Ascending aorta (tissue), 2 donors: ENCODE results near the gene HMGB4. TPM values are rescaled to one million over a fixed set of nuclear protein-coding genes. Genes with fewer than 3 reads are reported as not detected.

Experiments used
- DNase-seq, 2 donors: peaks; one replicate each; pipeline ENCODE4 v3.0.0-alpha.2; 2019; ENCODE audit warnings: low spot score in 2 of 2
- H3K27ac ChIP-seq, 2 donors: fragments of 200-600 bp; sonication (generic); one replicate each; pipeline ENCODE4 v1.5.1; 2016 to 2017; ENCODE audit warnings: mild to moderate bottlenecking in 1 of 2
- H3K27me3 ChIP-seq: fragments of 200-600 bp; sonication (generic); one replicate; pipeline ENCODE4 v1.5.1; 2017
- H3K36me3 ChIP-seq, 2 donors: fragments of 200-600 bp; sonication (generic); one replicate each; pipeline ENCODE4 v1.5.1; 2016
- H3K4me1 ChIP-seq, 2 donors: fragments of 200-600 bp; sonication (generic); one replicate each; pipeline ENCODE4 v1.5.1; 2016 to 2017; ENCODE audit warnings: mild to moderate bottlenecking in 1 of 2
- H3K4me3 ChIP-seq, 2 donors: fragments of 200-600 bp; sonication (generic); one replicate each; pipeline ENCODE4 v1.5.1; 2016 to 2017; ENCODE audit warnings: mild to moderate bottlenecking in 1 of 2
- H3K9me3 ChIP-seq, 2 donors: fragments of 200-600 bp; sonication (generic); one replicate each; pipeline ENCODE4 v1.5.1; 2016
- intact Hi-C: fragments of 100-400 bp; cut with DNase I; formaldehyde crosslinking; loops from one replicate; pipeline ENCODE4 v1.15.1; 2023
- total RNA-seq: library from RNA; depleted of rRNA; stranded (reverse); fragments of >200 nt; gene quantifications from one replicate; pipeline ENCODE4 v1.1.0, GENCODE V29; 2016
- TF ChIP-seq, protein P1 (sequence below), 3 experiments: fragments of 200-600 bp in 2 of 3; fragments of 450-650 bp in 1 of 3; sonication (generic) in 2 of 3; IDR thresholded peaks; one replicate each; pipeline ENCODE4 v1.5.1; 2016 to 2019; ENCODE audit warnings: antibody characterized with exemption in 3 of 3, mild to moderate bottlenecking in 1 of 3, moderate library complexity in 1 of 3

The HMGB4 gene
- total RNA-seq, 1 donor from 2014 or later, result not detected

DNA sequence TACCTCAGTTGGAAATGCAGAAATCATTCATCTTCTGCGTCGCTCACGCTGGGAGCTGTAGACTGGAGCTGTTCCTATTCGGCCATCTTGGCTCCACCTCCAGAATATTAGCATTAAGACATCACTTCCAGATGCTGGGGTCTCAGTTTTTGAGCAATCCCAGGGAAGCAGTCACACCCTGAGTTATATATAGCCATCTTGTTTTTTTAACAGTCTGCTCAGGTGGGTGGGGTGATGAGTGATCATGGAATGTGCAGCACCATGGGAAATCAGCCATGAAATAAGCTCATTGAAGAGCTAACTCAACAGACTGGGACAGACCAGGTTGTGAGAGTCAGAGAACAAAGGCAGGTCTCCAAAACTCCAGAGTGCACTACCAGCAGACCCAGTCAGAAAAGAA, 27.0 kb upstream of the HMGB4 start:
- H3K27me3 ChIP-seq, result no peaks in the 10 kb centered on the region
- H3K4me3 ChIP-seq, result no peak overlapping the region
- TF ChIP-seq, protein P1, sequence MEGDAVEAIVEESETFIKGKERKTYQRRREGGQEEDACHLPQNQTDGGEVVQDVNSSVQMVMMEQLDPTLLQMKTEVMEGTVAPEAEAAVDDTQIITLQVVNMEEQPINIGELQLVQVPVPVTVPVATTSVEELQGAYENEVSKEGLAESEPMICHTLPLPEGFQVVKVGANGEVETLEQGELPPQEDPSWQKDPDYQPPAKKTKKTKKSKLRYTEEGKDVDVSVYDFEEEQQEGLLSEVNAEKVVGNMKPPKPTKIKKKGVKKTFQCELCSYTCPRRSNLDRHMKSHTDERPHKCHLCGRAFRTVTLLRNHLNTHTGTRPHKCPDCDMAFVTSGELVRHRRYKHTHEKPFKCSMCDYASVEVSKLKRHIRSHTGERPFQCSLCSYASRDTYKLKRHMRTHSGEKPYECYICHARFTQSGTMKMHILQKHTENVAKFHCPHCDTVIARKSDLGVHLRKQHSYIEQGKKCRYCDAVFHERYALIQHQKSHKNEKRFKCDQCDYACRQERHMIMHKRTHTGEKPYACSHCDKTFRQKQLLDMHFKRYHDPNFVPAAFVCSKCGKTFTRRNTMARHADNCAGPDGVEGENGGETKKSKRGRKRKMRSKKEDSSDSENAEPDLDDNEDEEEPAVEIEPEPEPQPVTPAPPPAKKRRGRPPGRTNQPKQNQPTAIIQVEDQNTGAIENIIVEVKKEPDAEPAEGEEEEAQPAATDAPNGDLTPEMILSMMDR (IDR thresholded peaks at IDR 0.05), result no peak
- H3K9me3 ChIP-seq, result no peaks in the 10 kb centered on the region
- peak in 1 of 2 donors; percentile 15 for DNase-seq
- intact Hi-C loops, result no loop called here
- H3K4me1 ChIP-seq, result no peaks in the 10 kb centered on the region
- H3K27ac ChIP-seq, result no peak overlapping the region
- H3K36me3 ChIP-seq, result no peaks in the 10 kb centered on the region

DNA sequence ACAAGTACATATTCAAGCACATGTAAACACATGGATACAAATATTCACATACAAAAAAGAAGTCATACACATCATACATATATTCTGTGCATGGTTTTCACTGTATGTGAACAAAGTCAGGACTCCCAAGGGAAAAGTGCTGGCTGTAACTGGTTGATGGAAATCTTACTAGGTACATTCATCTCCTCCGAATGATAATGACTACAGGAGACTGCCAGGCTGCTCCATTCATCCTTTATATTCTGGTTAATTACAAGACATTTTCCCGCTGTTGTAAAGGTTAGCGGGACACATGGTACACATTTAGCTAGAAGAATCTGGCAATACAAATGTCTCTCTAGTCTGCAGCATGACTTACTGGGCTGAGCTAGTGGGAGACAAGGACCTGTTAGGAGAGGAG, 26.2 kb upstream of the HMGB4 start:
- peak in 1 of 2 donors; percentile 9 for DNase-seq
- intact Hi-C loops, result no loop called here

DNA sequence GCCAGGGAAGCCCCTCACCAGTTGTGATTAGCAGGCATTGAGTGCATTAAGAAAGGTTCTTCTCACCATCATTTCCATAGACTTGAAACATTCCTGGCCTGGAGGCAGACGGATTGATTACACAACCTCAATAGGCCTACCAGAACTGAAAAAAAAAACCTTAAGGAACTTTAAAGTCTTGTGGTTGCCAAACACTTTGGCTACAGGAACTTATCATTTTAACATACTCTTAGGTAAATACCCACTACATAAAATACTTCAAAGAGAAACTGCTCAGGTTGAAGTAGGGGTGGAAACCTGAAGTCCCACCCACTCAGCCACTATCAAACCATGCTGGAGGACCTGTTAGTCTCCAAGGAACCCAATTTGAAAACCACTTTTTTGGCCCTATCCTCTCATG, 22.4 kb upstream of the HMGB4 start:
- TF ChIP-seq, protein P1 (IDR thresholded peaks at IDR 0.05), result no peak
- H3K27me3 ChIP-seq, result no peaks in the 10 kb centered on the region
- no peaks in the 10 kb centered on the region for H3K4me1 ChIP-seq
- H3K27ac ChIP-seq, result no peak overlapping the region
- H3K4me3 ChIP-seq, result no peak overlapping the region
- peak in 1 of 2 donors; percentile 37 for DNase-seq
- no peaks in the 10 kb centered on the region for H3K36me3 ChIP-seq
- intact Hi-C loops, result no loop called here
- H3K9me3 ChIP-seq, result no peaks in the 10 kb centered on the region

More for the DNA sequence above, 26.2 kb upstream of the HMGB4 start:
- H3K4me1 ChIP-seq, result no peaks in the 10 kb centered on the region
- no peak overlapping the region for H3K27ac ChIP-seq
- no peaks in the 10 kb centered on the region for H3K9me3 ChIP-seq
- H3K4me3 ChIP-seq, result no peak overlapping the region
- TF ChIP-seq, protein P1 (IDR thresholded peaks at IDR 0.05), result no peak
- no peaks in the 10 kb centered on the region for H3K27me3 ChIP-seq
- no peaks in the 10 kb centered on the region for H3K36me3 ChIP-seq

DNA sequence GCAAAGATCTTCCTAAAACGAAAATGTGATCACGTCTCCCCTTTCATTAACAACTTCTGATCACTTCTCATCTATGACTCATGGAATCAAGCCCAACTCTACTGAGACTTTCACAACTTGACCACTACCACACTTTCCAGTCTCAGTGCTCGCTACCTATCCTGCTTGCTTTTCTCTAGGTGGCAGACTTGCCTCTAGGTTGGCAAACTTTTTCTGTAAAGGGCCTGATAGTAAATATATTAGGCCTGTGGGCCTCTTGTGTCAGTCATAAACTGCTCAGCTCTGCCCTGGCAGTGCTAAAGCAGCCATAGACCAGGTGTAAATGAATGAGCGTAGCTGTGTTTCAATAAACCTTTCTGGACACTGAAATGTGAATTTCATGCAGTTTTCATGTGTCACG, 21.5 kb upstream of the HMGB4 start:
- Histone ChIP-seq H3K36me3 (no peaks in the 10 kb centered on the region), H3K27ac (no peak overlapping the region), H3K27me3 (no peaks in the 10 kb centered on the region), H3K4me1 (no peaks in the 10 kb centered on the region), H3K4me3 (no peak overlapping the region), H3K9me3 (no peaks in the 10 kb centered on the region)
- TF ChIP-seq, protein P1 (IDR thresholded peaks at IDR 0.05), result peak in 1 of 3 experiments; percentile 22
- intact Hi-C loops, result no loop called here
- DNase-seq, result peak in 1 of 2 donors; percentile 52

DNA sequence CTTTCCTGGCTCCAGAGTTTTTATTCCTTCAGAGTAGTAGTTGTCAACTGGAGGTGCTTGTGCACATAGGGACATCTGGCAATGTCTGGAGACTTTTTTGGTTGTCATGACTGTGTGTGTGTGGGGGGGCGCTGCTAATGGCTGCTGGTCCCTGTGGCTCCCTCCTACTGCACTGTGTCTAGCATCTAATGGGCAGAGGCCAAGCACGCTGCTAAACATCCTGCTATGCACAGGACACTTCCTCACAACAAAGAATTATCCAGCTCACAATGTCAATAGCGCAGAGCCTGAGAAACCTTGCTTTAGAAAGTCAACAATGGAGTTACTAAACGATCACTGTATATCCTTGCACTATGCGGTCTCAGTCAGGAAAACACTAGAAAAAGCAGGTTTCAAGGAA, 19.7 kb upstream of the HMGB4 start:
- no peaks in the 10 kb centered on the region for H3K9me3 ChIP-seq
- no peaks in the 10 kb centered on the region for H3K4me1 ChIP-seq
- intact Hi-C loops, result no loop called here
- no peak overlapping the region for H3K27ac ChIP-seq
- no peaks in the 10 kb centered on the region for H3K27me3 ChIP-seq
- no peak for DNase-seq
- no peak overlapping the region for H3K4me3 ChIP-seq
- TF ChIP-seq, protein P1 (IDR thresholded peaks at IDR 0.05), result no peak
- no peaks in the 10 kb centered on the region for H3K36me3 ChIP-seq

DNA sequence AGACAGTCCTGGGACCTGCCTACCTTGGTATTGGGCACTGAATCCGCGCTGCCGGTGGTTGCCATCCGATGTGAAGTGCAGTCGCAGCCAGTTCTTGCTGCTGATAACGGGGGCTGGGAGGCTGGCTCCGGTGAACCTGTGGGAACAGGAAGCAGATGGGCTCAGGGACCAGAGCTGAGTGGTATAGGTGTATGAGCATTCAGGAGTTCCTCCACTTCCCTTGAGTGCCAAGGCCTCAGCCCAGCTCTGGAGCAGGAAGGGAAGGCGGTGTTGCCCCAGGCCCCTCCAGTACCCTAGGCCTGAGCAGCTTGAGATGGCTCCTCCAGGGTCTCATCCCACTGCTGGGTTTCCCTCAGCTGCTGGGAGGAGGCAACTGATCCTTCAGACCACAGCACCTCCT, 17.0 kb upstream of the HMGB4 start:
- TF ChIP-seq, protein P1 (IDR thresholded peaks at IDR 0.05), result no peak
- Histone ChIP-seq H3K27me3 (no peaks in the 10 kb centered on the region), H3K36me3 (no peaks in the 10 kb centered on the region), H3K4me1 (no peaks in the 10 kb centered on the region), H3K27ac (no peak overlapping the region), H3K9me3 (no peaks in the 10 kb centered on the region), H3K4me3 (no peak overlapping the region)
- DNase-seq, result no peak
- intact Hi-C loops, result no loop called here
